A549 (cell line): ENCODE data around the gene KCP. TPM values are rescaled to one million over a fixed set of nuclear protein-coding genes. Genes with fewer than 3 reads are reported as not detected.

ENCODE experiments used
- ATAC-seq, 2 experiments: fragments of 200-7000 bp in 1 of 2; fragments of >200 bp in 1 of 2; cut with Nextera tagmentation in 1 of 2; cut with Tn5 transposase in 1 of 2; 3 replicates each; pipeline versions ENCODE4 v1.8.0 to v1.9.1; 2018 to 2020; ENCODE audit warnings: mild to moderate bottlenecking in 1 of 2, moderate library complexity in 1 of 2
- CTCF ChIA-PET: fragments of 300-600 bp; sonication (Branson Sonifier 250); formaldehyde crosslinking; extraction: SDS; loops from one replicate; lab custom pipeline; 2021; ENCODE audit warnings: antibody characterized with exemption, inconsistent platforms; lab: Yijun Ruan, JAX
- POLR2A ChIA-PET: fragments of 350-600 bp; formaldehyde crosslinking; extraction: SDS; loops from one replicate; lab custom pipeline; 2021; ENCODE audit warnings: antibody characterized with exemption, inconsistent platforms; lab: Yijun Ruan, JAX
- DNase-seq, 2 experiments: peaks; one replicate each; pipeline versions ENCODE4 v3.0.0 to v3.0.0-alpha.2; 2011 to 2016; ENCODE audit warnings: low read depth in 1 of 2, low spot score in 1 of 2
- FAIRE-seq: peaks from 2 replicates; lab custom pipeline; 2011; peaks lifted over from hg19 to GRCh38; lab: Jason Lieb, UNC
- H3K27ac ChIP-seq, 2 experiments: fragments of >200 bp; sonication (Bioruptor Twin); formaldehyde crosslinking; 3 replicates each; pipeline ENCODE4 v1.5.1; 2016 to 2017
- H3K4me1 ChIP-seq: fragments of >200 bp; sonication (Bioruptor Twin); formaldehyde crosslinking; 3 replicates; pipeline ENCODE4 v1.6.1; 2016
- H3K4me2 ChIP-seq: fragments of >200 bp; sonication (Bioruptor Twin); formaldehyde crosslinking; 3 replicates; pipeline ENCODE4 v1.6.1; 2016
- H3K4me3 ChIP-seq: fragments of >200 bp; sonication (Bioruptor Twin); formaldehyde crosslinking; 3 replicates; pipeline ENCODE4 v1.5.1; 2016
- H3K9me3 ChIP-seq: fragments of >200 bp; sonication (Bioruptor Twin); formaldehyde crosslinking; 3 replicates; pipeline ENCODE4 v1.6.1; 2016
- ATOH8 ChIP-seq: fragments of 250-450 bp; sonication (Bioruptor Pico); IDR thresholded peaks from 2 replicates; pipeline ENCODE4 v1.5.0; 2020; ENCODE audit warnings: low read depth, mild to moderate bottlenecking, moderate library complexity
- BCL3 ChIP-seq: fragments of >200 bp; sonication (Bioruptor Twin); formaldehyde crosslinking; IDR thresholded peaks from 3 replicates; pipeline ENCODE4 v1.6.1; 2016
- CBX8 ChIP-seq: fragments of 200-600 bp; sonication (generic); IDR thresholded peaks from 2 replicates; pipeline ENCODE4 v1.6.1; 2016
- E2F6 ChIP-seq: IDR thresholded peaks from 2 replicates; pipeline ENCODE4 v1.6.1; 2012; ENCODE audit warnings: low read depth, borderline replicate concordance
- FOSB ChIP-seq: fragments of 250-450 bp; sonication (Bioruptor Pico); IDR thresholded peaks from 2 replicates; pipeline ENCODE4 v1.5.0; 2020; ENCODE audit warnings: mild to moderate bottlenecking, moderate library complexity
- FOXS1 ChIP-seq: fragments of 250-450 bp; sonication (Bioruptor Pico); IDR thresholded peaks from 2 replicates; pipeline ENCODE4 v1.5.0; 2020; ENCODE audit warnings: mild to moderate bottlenecking, moderate library complexity
- GATA3 ChIP-seq: IDR thresholded peaks from 2 replicates; pipeline ENCODE4 v1.6.1; 2012; ENCODE audit warnings: borderline replicate concordance
- HES2 ChIP-seq: fragments of >200 bp; sonication (Bioruptor Twin); formaldehyde crosslinking; IDR thresholded peaks from 2 replicates; pipeline ENCODE4 v1.6.1; 2016
- HMGXB4 ChIP-seq: fragments of 250-450 bp; sonication (Bioruptor Pico); IDR thresholded peaks from 2 replicates; pipeline ENCODE4 v1.5.0; 2021; ENCODE audit warnings: mild to moderate bottlenecking, moderate library complexity, borderline replicate concordance
- KDM1A ChIP-seq: fragments of 200-600 bp; sonication (generic); IDR thresholded peaks from 2 replicates; pipeline ENCODE4 v1.6.1; 2016; ENCODE audit warnings: low read depth, mild to moderate bottlenecking
- KDM5A ChIP-seq: fragments of 200-600 bp; sonication (generic); IDR thresholded peaks from 2 replicates; pipeline ENCODE4 v1.6.1; 2016; ENCODE audit warnings: antibody characterized with exemption, mild to moderate bottlenecking
- MAFK ChIP-seq: fragments of 450-650 bp; IDR thresholded peaks from 2 replicates; pipeline ENCODE4 v1.6.1; 2014; ENCODE audit not compliant: partially characterized antibody
- MAZ ChIP-seq: fragments of 150-350 bp; IDR thresholded peaks from 2 replicates; pipeline ENCODE4 v1.6.1; 2014; ENCODE audit warnings: antibody characterized with exemption, low read depth, low read length, borderline replicate concordance
- RARB ChIP-seq: fragments of 250-450 bp; sonication (Bioruptor Pico); IDR thresholded peaks from 2 replicates; pipeline ENCODE4 v1.8.0; 2021; ENCODE audit warnings: mild to moderate bottlenecking, moderate library complexity
- RNF2 ChIP-seq: fragments of 200-600 bp; sonication (generic); IDR thresholded peaks from 2 replicates; pipeline ENCODE4 v1.6.1; 2016; ENCODE audit warnings: low read depth, mild to moderate bottlenecking, antibody characterized with exemption, moderate library complexity, borderline replicate concordance
- SMC3 ChIP-seq: fragments of >200 bp; sonication (Bioruptor Twin); formaldehyde crosslinking; IDR thresholded peaks from 3 replicates; pipeline ENCODE4 v1.6.1; 2018; ENCODE audit warnings: inconsistent platforms
- TP53 ChIP-seq: fragments of 250-450 bp; sonication (Bioruptor Pico); IDR thresholded peaks from 2 replicates; pipeline ENCODE4 v1.5.0; 2021; ENCODE audit warnings: mild to moderate bottlenecking, moderate library complexity
- ZC3H11A ChIP-seq: fragments of 450-650 bp; IDR thresholded peaks from 2 replicates; pipeline ENCODE4 v1.6.1; 2014; ENCODE audit warnings: antibody characterized with exemption, mild to moderate bottlenecking
- WGBS: methylation state at CpG from one replicate; pipeline ENCODE4 v1.1.6; 2017; ENCODE audit errors: missing lambda C conversion rate; 5-methylcytosine and 5-hydroxymethylcytosine counted together
- polyA plus RNA-seq, 4 experiments: library from polyadenylated mRNA; depleted of rRNA in 3 of 4; stranded (reverse); fragments of >200 nt; fragmentation: RNase III in 1 of 4; extraction: RNeasy Plus Mini Kit Qiagen cat#74134 plus additional on column Dnase treatment in 1 of 4; gene quantifications; 2 replicates in 3 of 4; 3 replicates in 1 of 4; pipeline ENCODE4 v1.2.3, GENCODE V29; 2011 to 2017

The KCP gene
- polyA plus RNA-seq, 2 of the 4 experiments (the other 2 are of a cell fraction), result 0.14 TPM; not detected in 1

DNA sequence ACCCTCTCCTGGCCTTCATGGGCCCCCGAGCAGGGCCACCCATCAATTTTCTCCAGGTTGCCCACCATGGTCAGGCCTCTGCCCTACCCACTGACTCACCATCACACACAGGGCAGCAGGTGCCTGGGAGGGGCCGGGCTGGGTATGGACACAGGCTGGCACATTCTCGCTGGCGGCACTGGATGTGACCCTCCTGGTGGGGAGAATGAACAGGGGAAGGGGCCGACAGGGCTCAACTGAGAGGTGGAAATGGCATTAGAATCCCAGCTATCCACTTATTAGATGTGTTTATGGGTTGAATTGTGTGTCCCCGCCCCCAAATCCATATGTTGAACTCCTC is 16.4 kb downstream of the KCP start:
- FAIRE-seq (no peak), DNase-seq (no peak), ATAC-seq (no peak)
- H3K4me1 ChIP-seq, result peaks cover 4% of the 10 kb centered on the region; the same call in 2 of the 3 replicates
- H3K4me3 ChIP-seq, result no peak overlapping the region
- no peak overlapping the region for H3K4me2 ChIP-seq
- ChIA-PET POLR2A (no interaction called here), CTCF (interaction anchor here (1.1 to 3.0 kb wide), 2 partner anchors 9 to 11 kb away, joined by 3 to 11 read pairs; no protein-coding TSS in a partner anchor)
- WGBS, result 87% methylated on average over 6 of the region's 6 CpGs
- H3K9me3 ChIP-seq, result no peaks in the 10 kb centered on the region
- no peak for TF ChIP-seq ATOH8
- TF ChIP-seq FOSB (CRISPR knock-in tag), result no peak
- TF ChIP-seq FOXS1 (CRISPR knock-in tag), result no peak
- TF ChIP-seq RNF2, result no peak
- no peak for TF ChIP-seq RARB (CRISPR knock-in tag)
- no peak overlapping the region for H3K27ac ChIP-seq

DNA sequence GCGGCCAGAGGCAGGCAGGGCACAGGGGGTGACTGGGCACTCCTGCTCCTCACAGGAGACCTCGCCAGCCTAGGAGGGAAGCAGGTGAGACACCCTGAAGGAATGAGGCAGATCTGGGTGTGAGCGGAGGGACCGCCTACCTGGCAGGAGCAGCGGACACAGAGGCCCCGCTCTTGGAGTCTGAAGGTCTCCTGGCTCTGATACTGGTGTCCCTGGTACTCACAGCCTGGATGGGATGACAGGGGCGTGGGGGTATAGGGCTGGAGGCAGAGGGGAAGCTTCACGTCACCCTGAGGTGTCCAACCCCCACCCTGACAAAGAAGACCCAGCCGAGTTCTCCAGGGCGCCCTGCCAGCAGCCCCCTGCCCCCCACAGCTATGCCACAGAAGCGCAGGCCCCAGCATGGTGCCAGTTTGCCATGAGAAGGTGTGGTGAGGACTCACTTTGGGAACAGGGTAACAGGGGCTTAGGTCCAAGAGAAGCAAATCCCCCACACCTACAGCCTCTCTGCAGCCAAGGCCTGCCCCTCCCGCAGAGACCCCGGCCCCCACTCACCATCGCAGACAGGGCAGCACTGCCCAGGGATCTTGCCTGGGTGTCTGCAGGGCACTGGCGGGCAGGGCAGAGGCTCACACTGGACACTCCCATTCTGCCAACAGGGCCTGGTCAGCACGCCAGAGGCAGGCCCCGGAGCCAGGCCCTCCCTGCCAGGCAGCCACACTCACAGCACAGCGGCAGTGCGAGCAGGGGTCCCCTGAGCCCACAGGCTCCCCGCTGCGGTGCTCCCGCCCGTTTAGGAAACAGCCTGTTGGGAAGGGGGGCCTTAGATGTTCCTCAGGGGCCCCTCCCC is 17.0 kb downstream of the KCP start:
- no peak overlapping the region for H3K4me2 ChIP-seq
- ChIA-PET POLR2A (no interaction called here), CTCF (interaction anchor here (1.0 to 3.0 kb wide), 3 partner anchors 10 to 13 kb away, joined by 3 to 11 read pairs (median 3); no protein-coding TSS in a partner anchor)
- FAIRE-seq, result no peak
- ATAC-seq, result no peak
- no peak overlapping the region for H3K27ac ChIP-seq
- TF ChIP-seq RARB (CRISPR knock-in tag) (no peak), KDM5A (no peak), ZC3H11A (no peak), KDM1A (no peak), HES2 (no peak), BCL3 (no peak), MAZ (no peak), SMC3 (no peak), MAFK (no peak), HMGXB4 (CRISPR knock-in tag) (no peak), E2F6 (no peak), TP53 (CRISPR knock-in tag) (no peak), GATA3 (no peak), CBX8 (no peak)
- peaks cover 4% of the 10 kb centered on the region; the same call in 2 of the 3 replicates for H3K4me1 ChIP-seq
- DNase-seq, result no peak
- no peaks in the 10 kb centered on the region for H3K9me3 ChIP-seq
- no peak overlapping the region for H3K4me3 ChIP-seq
- WGBS, result 84% methylated on average over 9 of the region's 23 CpGs
